TTC549 (cell line): ENCODE data around the gene SENP6.

Source experiments
- FAIRE-seq: peaks from 2 replicates; lab custom pipeline; 2012; peaks lifted over from hg19 to GRCh38; lab: Jason Lieb, UNC

Gene SENP6

DNA sequence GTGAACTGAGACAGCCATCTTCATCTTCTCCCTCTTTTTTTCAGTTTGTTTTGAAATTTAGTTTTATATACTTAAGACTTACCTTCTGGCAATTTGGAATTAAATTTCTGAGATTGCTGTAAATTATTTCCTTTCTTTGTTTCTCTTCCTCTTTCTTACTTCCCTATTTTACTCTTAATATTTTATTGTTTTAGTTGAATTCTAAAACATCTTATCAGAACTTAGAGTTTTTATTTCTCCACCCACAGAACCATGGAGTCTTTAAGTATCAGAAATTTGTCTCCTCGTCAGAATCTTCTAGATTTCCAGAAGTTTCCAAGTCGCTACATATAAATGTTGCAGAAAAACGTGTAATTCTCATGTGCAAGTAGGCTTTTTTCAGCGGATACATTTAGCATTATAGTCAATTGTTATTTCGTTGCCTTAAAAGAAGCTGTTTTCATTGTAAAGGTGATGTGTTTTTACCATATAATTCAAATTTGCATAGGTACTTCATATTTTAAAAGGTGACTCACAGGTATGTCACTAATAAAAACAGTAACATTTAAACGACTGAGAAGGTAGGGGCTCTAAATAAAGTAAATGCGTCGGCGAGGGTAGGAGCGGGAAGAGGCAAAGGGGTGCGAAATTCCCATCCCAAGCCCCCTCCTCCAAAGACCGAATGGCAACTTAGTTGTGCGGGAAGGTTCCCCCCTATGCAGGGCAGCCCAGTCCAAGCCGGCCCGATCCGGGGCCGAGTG, 146.5 kb downstream of the SENP6 start:
- no peak for FAIRE-seq

DNA sequence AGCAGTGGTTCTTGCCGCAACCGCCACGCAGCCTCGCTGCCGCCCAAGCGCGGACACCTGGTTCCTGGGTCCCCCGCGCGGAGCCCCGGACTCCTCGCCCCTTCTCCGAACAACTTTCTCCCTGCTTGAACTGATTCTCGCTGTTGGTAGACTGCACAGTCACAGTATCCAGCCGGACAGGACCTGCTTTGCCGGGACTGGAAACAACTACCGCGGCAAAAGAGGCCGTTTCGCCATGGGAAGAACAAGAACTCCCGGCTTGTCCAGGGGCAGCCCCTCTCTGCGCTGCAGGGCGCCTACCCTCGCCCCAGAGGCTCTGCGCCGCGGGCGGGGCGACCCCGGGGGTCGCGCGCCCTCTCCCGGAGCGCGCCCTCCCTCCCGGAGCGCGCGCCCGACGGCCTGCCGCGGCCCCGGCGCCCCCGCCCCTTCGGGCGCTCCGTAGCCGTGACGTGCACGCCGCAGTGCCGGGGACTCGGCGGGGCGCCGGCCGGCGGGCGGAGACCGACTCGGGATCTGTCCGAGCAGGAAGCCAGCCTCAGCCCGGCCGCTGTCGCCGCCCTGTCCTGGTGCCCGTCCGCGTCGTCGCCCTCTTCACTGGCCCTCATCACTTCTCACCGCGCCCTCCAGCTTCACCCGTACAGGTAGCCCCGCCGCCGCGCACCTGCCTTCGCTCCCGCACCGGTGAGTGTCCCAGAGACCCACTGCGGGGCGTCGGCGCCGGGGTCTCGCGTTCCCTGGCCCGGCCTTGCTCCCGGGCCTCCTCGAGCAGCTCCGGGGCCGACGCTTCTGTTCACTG, 147.3 kb downstream of the SENP6 start, which contains the start of gene MYO6:
Gene MYO6, plus strand, starts transcription at position 497 of the 796 bp plus-strand sequence. CDS start 68,309 bp downstream, outside the sequence.
- FAIRE-seq, result no peak

DNA sequence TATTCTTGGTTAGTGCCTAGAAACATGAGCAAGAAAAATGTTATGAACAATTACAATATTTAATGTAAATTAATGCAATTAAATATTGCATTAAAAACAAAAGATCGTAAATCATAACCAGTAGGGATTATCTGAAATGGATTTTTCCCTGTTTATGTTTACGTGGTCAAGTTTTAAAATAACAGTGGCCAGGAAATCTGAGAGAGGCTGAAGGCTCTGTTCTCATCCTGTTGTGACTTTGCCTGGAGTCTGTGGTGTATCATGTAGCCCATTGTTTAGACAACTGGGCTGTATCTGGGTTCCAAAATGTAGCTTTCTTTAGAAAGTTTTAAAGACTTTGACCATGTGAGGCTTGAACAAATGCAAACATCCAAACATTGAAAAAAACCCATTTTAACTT, 149.8 kb downstream of the SENP6 start:
- FAIRE-seq, result no peak

DNA sequence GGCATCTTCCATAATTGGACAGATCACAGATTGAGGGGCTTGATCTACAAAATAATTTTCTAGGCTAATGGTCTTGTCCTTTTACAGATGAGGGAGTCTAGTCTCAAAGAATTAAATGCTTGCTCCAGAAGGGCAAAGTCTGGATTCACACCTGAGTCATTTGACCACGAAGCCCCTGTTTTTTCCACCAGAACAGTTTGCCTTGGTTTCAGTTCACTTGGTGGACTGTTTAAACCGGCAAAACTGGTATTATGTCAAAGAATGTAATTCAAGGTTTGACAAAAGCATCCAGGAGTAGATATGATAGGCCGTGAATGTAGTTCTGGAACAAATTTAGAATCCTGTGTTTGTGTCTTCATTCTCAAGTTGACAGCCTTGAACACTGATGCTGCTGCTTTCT, 150.7 kb downstream of the SENP6 start:
- FAIRE-seq, result no peak

DNA sequence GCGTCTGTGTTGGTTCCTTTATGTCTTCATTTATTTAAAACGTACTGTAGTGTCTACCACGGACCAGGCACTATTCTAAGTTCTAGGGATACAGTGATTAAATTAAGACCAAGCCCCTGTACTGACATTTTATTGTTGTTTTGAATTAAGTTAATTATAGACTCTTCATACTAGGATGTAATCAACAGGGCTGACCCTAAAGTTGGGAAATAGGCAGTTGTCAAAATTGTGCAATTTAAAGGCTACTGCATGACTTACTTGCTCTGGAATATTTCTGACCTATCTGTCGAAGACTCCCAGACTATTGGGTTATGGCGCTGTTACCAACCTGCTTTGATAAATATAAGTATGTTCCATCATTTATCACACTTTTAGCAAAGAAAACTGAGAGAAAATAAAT, 154.0 kb downstream of the SENP6 start:
- FAIRE-seq, result no peak

DNA sequence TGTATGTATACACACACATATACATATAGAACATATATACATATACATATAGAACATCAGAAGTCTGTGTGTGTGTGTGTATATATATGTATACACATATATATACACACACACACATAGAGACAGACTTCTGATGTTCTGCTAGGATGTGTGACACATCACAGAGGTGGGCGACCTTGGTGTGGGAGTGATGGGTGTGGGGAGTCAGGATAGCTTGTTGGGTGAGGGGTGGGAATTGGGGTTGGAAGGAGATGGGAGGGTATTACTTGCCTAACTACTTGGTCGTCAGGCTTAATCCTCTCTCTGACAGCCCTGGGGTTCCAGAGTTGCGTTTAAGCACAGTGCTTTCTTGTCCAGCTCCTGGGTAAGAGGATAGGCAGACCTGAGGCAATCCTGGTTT, 155.6 kb downstream of the SENP6 start:
- no peak for FAIRE-seq

DNA sequence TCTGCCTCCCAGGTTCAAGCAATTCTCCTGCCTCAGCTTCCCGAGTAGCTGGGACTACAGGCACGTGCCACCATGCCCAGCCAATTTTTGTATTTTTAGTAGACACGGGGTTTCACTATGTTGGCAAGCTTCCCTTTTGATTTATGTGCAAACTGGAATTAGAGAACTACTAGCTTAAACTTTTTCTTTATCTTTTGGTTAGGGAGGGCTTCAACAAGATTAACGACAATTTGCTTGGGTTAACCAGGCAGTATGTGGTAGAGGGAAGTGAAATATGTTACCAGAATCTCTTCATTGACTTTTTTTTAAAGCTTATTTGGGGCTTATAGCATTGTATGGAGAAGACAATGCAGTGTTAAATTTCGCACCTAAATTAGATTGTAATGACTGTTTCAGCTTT, 156.4 kb downstream of the SENP6 start:
- no peak for FAIRE-seq

DNA sequence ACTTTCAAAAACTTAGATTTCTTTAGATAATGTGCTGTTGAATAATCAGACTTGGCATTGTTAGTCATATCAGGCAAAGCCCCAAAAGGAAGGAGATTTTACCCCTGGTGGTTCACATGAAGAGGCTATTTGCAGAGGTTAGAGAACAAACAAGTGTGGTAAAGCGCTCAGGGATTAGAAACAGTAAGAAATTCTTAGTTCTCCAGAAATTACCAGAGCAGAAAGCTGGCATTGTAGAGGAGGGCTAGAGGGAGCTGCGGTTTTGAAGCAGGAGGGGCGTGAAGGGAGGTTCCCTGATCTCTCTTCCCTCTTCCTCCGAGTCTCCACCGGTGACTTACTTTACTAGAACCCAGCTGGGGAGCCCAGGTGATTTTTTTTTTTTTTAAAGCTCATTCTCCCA, 157.5 kb downstream of the SENP6 start:
- no peak for FAIRE-seq

DNA sequence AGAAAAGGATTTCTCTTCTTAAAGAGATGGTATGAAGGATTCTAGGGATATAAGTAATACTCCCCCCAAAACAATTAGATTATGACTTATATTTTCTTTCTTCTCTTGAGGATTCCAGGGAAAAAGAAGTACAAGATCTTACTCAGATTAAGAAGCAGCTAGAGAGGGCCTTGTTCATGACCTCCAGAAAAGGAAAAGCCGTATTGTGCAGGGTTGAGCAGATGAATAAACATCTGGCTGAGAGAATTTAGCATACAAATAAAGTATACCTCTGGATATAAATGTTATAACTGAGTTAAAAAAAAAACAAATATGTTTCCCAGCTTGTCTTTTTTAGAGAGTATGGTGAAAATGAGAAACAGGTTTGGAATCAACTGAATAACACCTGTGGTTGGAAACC, 158.6 kb downstream of the SENP6 start:
- no peak for FAIRE-seq

DNA sequence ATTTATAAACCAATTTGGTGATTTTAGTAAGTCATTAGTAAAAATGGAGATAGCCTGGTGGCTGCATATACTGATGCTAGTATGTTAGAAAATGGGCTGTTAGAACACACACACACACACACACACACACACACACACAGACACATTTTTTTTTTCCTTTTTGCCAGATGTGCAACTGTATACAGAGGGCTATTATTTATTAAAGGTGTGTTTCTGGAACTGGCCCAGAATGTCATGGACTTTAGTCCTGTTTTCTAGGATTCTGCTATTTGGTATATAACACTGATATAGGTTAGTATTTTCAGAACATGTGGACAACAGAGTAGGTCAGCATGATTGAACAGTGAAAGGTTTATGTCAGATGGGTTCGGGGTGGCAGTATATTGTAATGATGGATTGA, 159.8 kb downstream of the SENP6 start:
- FAIRE-seq, result no peak

DNA sequence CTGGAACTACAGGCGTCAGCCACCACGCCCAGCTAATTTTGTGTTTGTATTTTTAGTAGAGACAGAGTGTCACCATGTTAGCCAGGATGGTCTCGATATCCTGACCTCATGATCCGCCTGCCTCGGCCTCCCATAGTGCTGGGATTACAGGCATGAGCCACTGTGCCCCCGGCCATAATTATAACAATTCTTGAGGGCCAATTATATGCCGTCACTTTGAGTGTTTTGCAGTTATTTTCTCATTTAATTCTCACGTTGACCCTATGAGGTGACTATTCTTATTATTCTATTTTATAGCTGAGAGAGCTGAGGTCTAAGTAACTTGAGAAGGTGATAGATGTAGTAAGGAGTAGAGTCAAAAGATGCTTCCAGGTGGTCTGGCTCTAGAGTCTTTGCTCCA, 160.4 kb downstream of the SENP6 start:
- no peak for FAIRE-seq

DNA sequence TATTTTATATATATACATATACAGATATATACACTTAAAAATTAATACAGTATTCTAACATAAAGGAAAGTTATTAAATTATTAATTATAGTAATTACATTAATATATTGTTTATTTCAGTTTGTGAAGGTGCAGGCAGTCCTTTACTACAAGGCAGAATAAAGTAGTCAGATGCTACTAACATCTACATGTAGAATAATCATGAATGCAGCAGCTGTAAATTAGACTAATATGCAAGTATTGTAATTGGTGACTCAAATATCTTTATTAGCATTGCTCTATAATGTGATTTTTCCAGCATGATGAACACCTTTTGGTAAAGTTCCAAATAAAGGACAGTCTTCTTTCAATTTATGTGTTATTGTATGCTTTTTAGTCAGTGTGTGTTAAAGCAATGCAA, 164.7 kb downstream of the SENP6 start:
- no peak for FAIRE-seq
